K562 (cell line): Measurements from ENCODE around the gene ZNF805. TPM values are rescaled to one million over a fixed set of nuclear protein-coding genes. Genes with fewer than 3 reads are reported as not detected.
A peak's percentile ranks its signal among the peaks of the same experiment; 100 is the strongest.

Experiments
- ASH1L ChIP-seq: fragments of 450-650 bp; IDR thresholded peaks from 2 replicates; pipeline ENCODE4 v1.6.1; 2018; ENCODE audit warnings: borderline replicate concordance, mild to moderate bottlenecking, low read depth; ENCODE audit not compliant: partially characterized antibody
- ATF3 ChIP-seq, 2 experiments: fragments of 450-650 bp in 1 of 2; sonication (generic) in 1 of 2; formaldehyde crosslinking in 1 of 2; IDR thresholded peaks in 1 of 2; conservative IDR thresholded peaks in 1 of 2; 2 replicates each; pipeline versions ENCODE4 v1.6.1 to v1.8.1; 2016 to 2023; ENCODE audit warnings: mild to moderate bottlenecking in 2 of 2, moderate library complexity in 2 of 2, inconsistent platforms in 1 of 2, missing genetic modification reagents in 1 of 2
- FOXK1 ChIP-seq: sonication (generic); formaldehyde crosslinking; IDR thresholded peaks from 2 replicates; pipeline ENCODE4 v1.8.0; 2022; ENCODE audit warnings: missing genetic modification reagents, mild to moderate bottlenecking, borderline replicate concordance
- HMGXB4 ChIP-seq: sonication (generic); formaldehyde crosslinking; IDR thresholded peaks from 2 replicates; pipeline ENCODE4 v1.8.1; 2023; ENCODE audit warnings: mild to moderate bottlenecking, missing genetic modification reagents
- KDM5B ChIP-seq: fragments of 200-600 bp; sonication (generic); IDR thresholded peaks from 2 replicates; pipeline ENCODE4 v1.6.1; 2012; ENCODE audit warnings: low read depth, mild to moderate bottlenecking, moderate library complexity, low read length, control low read depth, inconsistent platforms; ENCODE audit not compliant: insufficient replicate concordance
- LCOR ChIP-seq: sonication (generic); formaldehyde crosslinking; IDR thresholded peaks from 2 replicates; pipeline ENCODE4 v1.8.0; 2022; ENCODE audit warnings: mild to moderate bottlenecking, missing genetic modification reagents
- MED1 ChIP-seq: sonication (generic); formaldehyde crosslinking; IDR thresholded peaks from 2 replicates; pipeline ENCODE4 v1.8.1; 2023; ENCODE audit warnings: missing genetic modification reagents, borderline replicate concordance
- NONO ChIP-seq, 2 experiments: fragments of 200-400 bp in 1 of 2; fragments of 450-650 bp in 1 of 2; formaldehyde crosslinking in 1 of 2; IDR thresholded peaks; 2 replicates each; pipeline ENCODE4 v1.6.1; 2017; ENCODE audit warnings: low read depth in 2 of 2, mild to moderate bottlenecking in 2 of 2, moderate library complexity in 2 of 2, low read length in 1 of 2
- SRSF9 ChIP-seq: fragments of 200-400 bp; formaldehyde crosslinking; IDR thresholded peaks from 2 replicates; pipeline ENCODE4 v1.6.1; 2017; ENCODE audit warnings: low read depth, low read length, borderline replicate concordance
- YBX1 ChIP-seq: fragments of 450-650 bp; IDR thresholded peaks from 2 replicates; pipeline ENCODE4 v1.7.1; 2016; ENCODE audit warnings: mild to moderate bottlenecking
- ZNF76 ChIP-seq: fragments of 250-450 bp; sonication (Bioruptor Pico); IDR thresholded peaks from 2 replicates; pipeline ENCODE4 v1.4.0; 2020; ENCODE audit warnings: mild to moderate bottlenecking, moderate library complexity, borderline replicate concordance
- polyA plus RNA-seq, 8 experiments: library from polyadenylated mRNA; depleted of rRNA in 4 of 8; stranded (reverse) in 5 of 8; unstranded in 3 of 8; fragments of >200 nt; fragmentation: Nextera tagmentation in 2 of 8; fragmentation: Illumina TruSeq in 1 of 8; extraction: Ambion mirVana in 2 of 8; extraction: Trizol in 1 of 8; gene quantifications; 2 replicates each; pipeline versions ENCODE4 v1.2.1 to v1.2.3, GENCODE V29; 2011 to 2014; ENCODE audit warnings: inconsistent platforms in 1 of 8, missing spikeins in 1 of 8
- total RNA-seq, 7 experiments: library from RNA; depleted of rRNA in 6 of 7; stranded (reverse); fragments of >200 nt in 6 of 7; fragmentation: Illumina TruSeq in 2 of 7; extraction: Trizol in 2 of 7; gene quantifications; 2 replicates each; pipeline versions ENCODE4 v1.2.1 to v1.2.3, GENCODE V29; 2011 to 2021; ENCODE audit warnings: low replicate concordance in 1 of 7
- TF ChIP-seq, protein P1 (sequence below), 2 experiments: IDR thresholded peaks; 2 replicates each; pipeline ENCODE4 v1.6.1; 2012; ENCODE audit warnings: improper control_type of control experiment in 2 of 2, low read depth in 2 of 2, low read length in 2 of 2, borderline replicate concordance in 1 of 2
- TF ChIP-seq, protein P2 (sequence below): sonication (generic); formaldehyde crosslinking; IDR thresholded peaks from 2 replicates; pipeline ENCODE4 v1.8.1; 2023; ENCODE audit warnings: mild to moderate bottlenecking, missing genetic modification reagents, moderate library complexity
- TF ChIP-seq, protein P3 (sequence below): sonication (generic); formaldehyde crosslinking; IDR thresholded peaks from 2 replicates; pipeline ENCODE4 v1.8.0; 2022; ENCODE audit warnings: mild to moderate bottlenecking, missing genetic modification reagents, borderline replicate concordance

ZNF805 gene
- total and polyA plus RNA-seq, 9 of the 15 experiments (the other 6 are each of a cell fraction or from before 2014, with no cell fraction given), result 0.32 to 6.7 (median 3.9) TPM

DNA sequence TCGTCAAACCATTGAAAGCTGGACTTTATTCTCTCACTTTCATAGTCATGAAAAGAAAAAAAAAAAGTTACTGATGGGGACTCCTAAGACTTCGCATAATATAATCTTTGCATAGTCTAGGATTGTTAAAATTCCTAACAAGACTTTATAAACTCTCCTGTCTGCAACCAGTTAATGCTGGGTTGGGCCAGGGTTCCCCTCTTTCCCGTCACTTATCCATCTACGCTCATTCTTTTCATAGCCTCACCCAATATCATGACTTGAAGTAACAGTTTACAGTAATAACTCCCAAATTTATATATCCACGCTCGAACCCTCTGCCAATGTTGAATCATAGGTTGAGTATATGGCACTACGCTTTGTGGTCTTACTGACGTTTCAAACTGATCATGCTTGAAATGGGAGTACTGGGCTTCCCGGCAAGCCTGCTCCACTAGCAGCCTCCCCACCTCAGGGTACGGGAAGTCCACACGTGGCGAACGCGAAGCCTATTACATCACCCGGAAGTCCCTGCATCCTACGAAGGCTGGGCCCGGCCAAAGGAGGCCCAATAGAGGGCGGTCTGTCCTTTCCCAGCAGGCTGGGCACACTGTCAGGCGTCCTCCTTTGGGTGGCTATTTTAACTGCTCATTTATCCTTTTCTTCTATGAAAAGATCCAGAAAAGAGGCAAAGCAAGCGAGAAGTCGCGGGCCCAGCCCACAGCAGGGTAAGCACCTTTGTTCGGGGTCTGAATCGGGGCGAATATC is 39.2 kb downstream of the ZNF805 start (continued):
- TF ChIP-seq, protein P1, sequence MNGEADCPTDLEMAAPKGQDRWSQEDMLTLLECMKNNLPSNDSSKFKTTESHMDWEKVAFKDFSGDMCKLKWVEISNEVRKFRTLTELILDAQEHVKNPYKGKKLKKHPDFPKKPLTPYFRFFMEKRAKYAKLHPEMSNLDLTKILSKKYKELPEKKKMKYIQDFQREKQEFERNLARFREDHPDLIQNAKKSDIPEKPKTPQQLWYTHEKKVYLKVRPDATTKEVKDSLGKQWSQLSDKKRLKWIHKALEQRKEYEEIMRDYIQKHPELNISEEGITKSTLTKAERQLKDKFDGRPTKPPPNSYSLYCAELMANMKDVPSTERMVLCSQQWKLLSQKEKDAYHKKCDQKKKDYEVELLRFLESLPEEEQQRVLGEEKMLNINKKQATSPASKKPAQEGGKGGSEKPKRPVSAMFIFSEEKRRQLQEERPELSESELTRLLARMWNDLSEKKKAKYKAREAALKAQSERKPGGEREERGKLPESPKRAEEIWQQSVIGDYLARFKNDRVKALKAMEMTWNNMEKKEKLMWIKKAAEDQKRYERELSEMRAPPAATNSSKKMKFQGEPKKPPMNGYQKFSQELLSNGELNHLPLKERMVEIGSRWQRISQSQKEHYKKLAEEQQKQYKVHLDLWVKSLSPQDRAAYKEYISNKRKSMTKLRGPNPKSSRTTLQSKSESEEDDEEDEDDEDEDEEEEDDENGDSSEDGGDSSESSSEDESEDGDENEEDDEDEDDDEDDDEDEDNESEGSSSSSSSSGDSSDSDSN (IDR thresholded peaks at IDR 0.05; ENCODE audit: borderline replicate concordance in 1 of 2, low read depth in 2 of 2, low read length in 2 of 2), result 0 out of 4 replicates have a peak, but pooled peaks of 1 of the 2 experiments have one; percentile 64
- peak; percentile 70 for TF ChIP-seq ATF3 (IDR thresholded peaks at IDR 0.05)
- peak; percentile 96 for TF ChIP-seq ATF3 (CRISPR knock-in tag; conservative IDR thresholded peaks at IDR 0.05)
- TF ChIP-seq MED1 (CRISPR knock-in tag), result no peak
- TF ChIP-seq NONO (IDR thresholded peaks at IDR 0.05; ENCODE audit: low read depth in 2 of 2, low read length in 1 of 2), result no peak
- no peak for TF ChIP-seq SRSF9
- 0 out of 2 replicates have a peak, but pooled peaks have one; percentile 80 for TF ChIP-seq HMGXB4 (CRISPR knock-in tag)
- TF ChIP-seq, protein P2, sequence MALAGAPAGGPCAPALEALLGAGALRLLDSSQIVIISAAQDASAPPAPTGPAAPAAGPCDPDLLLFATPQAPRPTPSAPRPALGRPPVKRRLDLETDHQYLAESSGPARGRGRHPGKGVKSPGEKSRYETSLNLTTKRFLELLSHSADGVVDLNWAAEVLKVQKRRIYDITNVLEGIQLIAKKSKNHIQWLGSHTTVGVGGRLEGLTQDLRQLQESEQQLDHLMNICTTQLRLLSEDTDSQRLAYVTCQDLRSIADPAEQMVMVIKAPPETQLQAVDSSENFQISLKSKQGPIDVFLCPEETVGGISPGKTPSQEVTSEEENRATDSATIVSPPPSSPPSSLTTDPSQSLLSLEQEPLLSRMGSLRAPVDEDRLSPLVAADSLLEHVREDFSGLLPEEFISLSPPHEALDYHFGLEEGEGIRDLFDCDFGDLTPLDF, result peak; percentile 60
- TF ChIP-seq YBX1, result no peak
- TF ChIP-seq, protein P3, sequence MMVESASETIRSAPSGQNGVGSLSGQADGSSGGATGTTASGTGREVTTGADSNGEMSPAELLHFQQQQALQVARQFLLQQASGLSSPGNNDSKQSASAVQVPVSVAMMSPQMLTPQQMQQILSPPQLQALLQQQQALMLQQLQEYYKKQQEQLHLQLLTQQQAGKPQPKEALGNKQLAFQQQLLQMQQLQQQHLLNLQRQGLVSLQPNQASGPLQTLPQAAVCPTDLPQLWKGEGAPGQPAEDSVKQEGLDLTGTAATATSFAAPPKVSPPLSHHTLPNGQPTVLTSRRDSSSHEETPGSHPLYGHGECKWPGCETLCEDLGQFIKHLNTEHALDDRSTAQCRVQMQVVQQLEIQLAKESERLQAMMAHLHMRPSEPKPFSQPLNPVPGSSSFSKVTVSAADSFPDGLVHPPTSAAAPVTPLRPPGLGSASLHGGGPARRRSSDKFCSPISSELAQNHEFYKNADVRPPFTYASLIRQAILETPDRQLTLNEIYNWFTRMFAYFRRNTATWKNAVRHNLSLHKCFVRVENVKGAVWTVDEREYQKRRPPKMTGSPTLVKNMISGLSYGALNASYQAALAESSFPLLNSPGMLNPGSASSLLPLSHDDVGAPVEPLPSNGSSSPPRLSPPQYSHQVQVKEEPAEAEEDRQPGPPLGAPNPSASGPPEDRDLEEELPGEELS, result no peak
- TF ChIP-seq KDM5B, result peak; percentile 64
- no peak for TF ChIP-seq FOXK1 (CRISPR knock-in tag)
- peak; percentile 69; the same call in 1 of the 2 replicates for TF ChIP-seq LCOR (CRISPR knock-in tag)
- TF ChIP-seq ZNF76, result no peak
- peak; percentile 60 for TF ChIP-seq ASH1L
